ENCODE results near the gene UHRF1. TPM values are rescaled to one million over a fixed set of nuclear protein-coding genes. Genes with fewer than 3 reads are reported as not detected.
"Not testable (repeated sequence)": the region's sequence is repeated elsewhere in the genome, so short reads cannot be mapped to it uniquely, and the experiment has no call there.

UHRF1 gene
- total RNA-seq, 2 experiments from 2014 or later, result 149 to 154 TPM

GRCh38 chr19:4929186-4929585 lies 19.9 kb downstream of the UHRF1 start:
- Mint-ChIP-seq H3K36me3 (peaks cover 37% of the 10 kb centered on the region), H3K4me3 (no peak overlapping the region), H3K9me3 (ENCODE audit: low read depth) (no peaks in the 10 kb centered on the region), H3K4me1 (peaks cover 5% of the 10 kb centered on the region), H3K27me3 (no peaks in the 10 kb centered on the region), H3K27ac (no peak overlapping the region)
- no peak for ATAC-seq
- CTCF ChIA-PET, result no interaction called here
- DNase-seq, result no peak

- CTCF ChIA-PET, result no interaction called here
These were observed 21.4 kb downstream of the UHRF1 start for GRCh38 chr19:4930664-4931063.

DNA sequence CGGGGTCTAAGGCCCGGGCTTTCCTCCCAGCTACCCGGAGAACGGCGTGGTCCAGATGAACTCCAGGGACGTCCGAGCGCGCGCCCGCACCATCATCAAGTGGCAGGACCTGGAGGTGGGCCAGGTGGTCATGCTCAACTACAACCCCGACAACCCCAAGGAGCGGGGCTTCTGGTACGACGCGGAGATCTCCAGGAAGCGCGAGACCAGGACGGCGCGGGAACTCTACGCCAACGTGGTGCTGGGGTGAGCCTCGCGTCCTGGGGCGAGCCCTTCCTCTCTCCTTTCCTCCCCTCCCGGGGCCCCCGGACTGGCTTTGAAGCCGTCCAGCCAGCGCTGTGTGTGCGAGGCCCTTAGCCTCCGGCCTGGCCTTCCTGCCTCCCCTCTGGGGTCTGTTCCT lies 23.4 kb downstream of the UHRF1 start:
- Mint-ChIP-seq H3K27me3 (no peaks in the 10 kb centered on the region), H3K27ac (no peak overlapping the region), H3K4me3 (no peak overlapping the region), H3K9me3 (ENCODE audit: low read depth) (no peaks in the 10 kb centered on the region), H3K4me1 (no peaks in the 10 kb centered on the region), H3K36me3 (peaks cover 54% of the 10 kb centered on the region)
- DNase-seq (no peak), ATAC-seq (no peak)
- CTCF ChIA-PET, result no interaction called here

More at GRCh38 chr19:4930664-4931063, 21.4 kb downstream of the UHRF1 start:
- no peaks in the 10 kb centered on the region for H3K9me3 Mint-ChIP-seq (ENCODE audit: low read depth)
- peaks cover 45% of the 10 kb centered on the region for H3K36me3 Mint-ChIP-seq
- no peak for ATAC-seq
- H3K4me3 Mint-ChIP-seq, result no peak overlapping the region
- no peaks in the 10 kb centered on the region for H3K27me3 Mint-ChIP-seq
- peaks cover 1% of the 10 kb centered on the region for H3K4me1 Mint-ChIP-seq
- DNase-seq, result no peak
- no peak overlapping the region for H3K27ac Mint-ChIP-seq

DNA sequence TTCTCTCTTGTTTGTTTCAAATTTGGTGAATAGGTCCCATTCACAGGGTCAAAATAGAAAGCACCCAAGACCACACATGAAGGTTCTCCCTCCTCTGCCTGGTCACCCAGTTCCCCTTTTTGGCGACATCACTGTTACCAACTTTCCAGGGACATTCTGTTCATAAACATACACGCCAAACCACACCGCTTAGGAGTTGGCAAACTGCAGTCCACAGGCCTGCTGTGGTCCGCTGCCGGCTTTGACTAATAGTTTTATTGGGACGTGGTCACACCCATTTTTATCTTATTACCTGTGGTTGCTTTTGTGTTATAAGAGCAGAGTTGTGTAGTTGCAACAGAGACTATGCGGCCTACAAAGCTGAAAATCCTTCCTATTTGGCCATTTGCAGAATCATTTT lies 24.2 kb downstream of the UHRF1 start:
- DNase-seq (no peak), ATAC-seq (no peak)
- Mint-ChIP-seq H3K4me3 (no peak overlapping the region), H3K27ac (no peak overlapping the region), H3K27me3 (no peaks in the 10 kb centered on the region), H3K36me3 (peaks cover 60% of the 10 kb centered on the region), H3K9me3 (ENCODE audit: low read depth) (no peaks in the 10 kb centered on the region), H3K4me1 (no peaks in the 10 kb centered on the region)
- CTCF ChIA-PET, result interaction anchor here (0.7 kb wide), 1 partner anchor 104 kb away, joined by 3 read pairs; no protein-coding TSS in a partner anchor

GRCh38 chr19:4935444-4935843 lies 26.1 kb downstream of the UHRF1 start:
- no peak for ATAC-seq
- Mint-ChIP-seq H3K27me3 (no peaks in the 10 kb centered on the region), H3K36me3 (peaks cover 59% of the 10 kb centered on the region), H3K4me1 (no peaks in the 10 kb centered on the region), H3K9me3 (ENCODE audit: low read depth) (no peaks in the 10 kb centered on the region), H3K27ac (no peak overlapping the region), H3K4me3 (no peak overlapping the region)
- CTCF ChIA-PET, result interaction anchor here (1.1 kb wide), 1 partner anchor 62 kb away, joined by 3 read pairs; no protein-coding TSS in a partner anchor
- no peak for DNase-seq

DNA sequence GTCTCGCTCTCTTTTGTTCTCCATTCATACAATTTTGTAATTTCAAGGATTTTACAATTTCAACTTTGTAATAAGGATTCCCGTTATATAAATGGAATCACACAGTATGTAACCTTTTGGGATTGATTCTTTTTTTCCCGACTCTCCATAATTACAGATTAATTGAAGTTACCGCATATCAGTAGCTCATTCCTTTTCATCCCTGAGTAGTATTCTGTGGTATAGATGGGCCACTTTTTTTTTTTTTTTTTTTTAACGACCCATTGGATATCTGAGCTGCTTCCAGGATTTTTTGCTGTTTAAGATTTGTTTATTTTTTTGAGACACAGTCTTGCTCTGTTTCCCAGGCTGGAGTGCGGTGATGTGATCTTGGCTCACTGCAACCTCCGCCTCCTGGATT lies 27.8 kb downstream of the UHRF1 start:
- CTCF ChIA-PET, result interaction anchor here (1.1 kb wide), 1 partner anchor 11 kb away, joined by 3 read pairs; no protein-coding TSS in a partner anchor
- no peak overlapping the region for H3K4me3 Mint-ChIP-seq
- no peak for DNase-seq
- no peak overlapping the region for H3K27ac Mint-ChIP-seq
- H3K36me3 Mint-ChIP-seq, result peaks cover 56% of the 10 kb centered on the region
- H3K4me1 Mint-ChIP-seq, result no peaks in the 10 kb centered on the region
- H3K27me3 Mint-ChIP-seq, result no peaks in the 10 kb centered on the region
- no peaks in the 10 kb centered on the region for H3K9me3 Mint-ChIP-seq (ENCODE audit: low read depth)
- ATAC-seq, result no peak

DNA sequence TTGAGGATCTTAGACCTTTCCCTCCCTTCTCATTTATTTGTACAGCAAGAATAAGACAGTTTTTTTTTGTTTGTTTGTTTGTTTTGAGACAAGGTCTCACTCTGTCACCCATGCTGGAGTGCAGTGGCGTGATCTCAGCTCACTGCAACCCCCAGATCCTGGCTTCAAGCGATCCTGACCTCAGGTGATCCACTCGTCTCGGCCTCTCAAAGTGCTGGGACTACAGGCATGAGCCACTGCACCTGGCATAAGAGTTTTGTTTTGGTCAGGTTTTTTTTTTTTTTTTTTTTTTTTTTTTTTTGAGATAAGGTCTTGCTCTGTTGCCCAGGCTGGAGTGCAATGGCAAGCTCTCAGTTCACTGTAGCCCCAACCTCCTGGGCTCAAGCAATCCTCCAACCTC lies 29.2 kb downstream of the UHRF1 start:
- CTCF ChIA-PET; H3K9me3 Mint-ChIP-seq (ENCODE audit: low read depth); ATAC-seq; H3K4me3 Mint-ChIP-seq; DNase-seq; H3K4me1 Mint-ChIP-seq; H3K27me3 Mint-ChIP-seq; H3K27ac Mint-ChIP-seq: not testable (repeated sequence)
- peaks cover 49% of the 10 kb centered on the region for H3K36me3 Mint-ChIP-seq

- no peaks in the 10 kb centered on the region for H3K4me1 Mint-ChIP-seq
- H3K4me3 Mint-ChIP-seq, result no peak overlapping the region
- H3K36me3 Mint-ChIP-seq, result peaks cover 47% of the 10 kb centered on the region
- ATAC-seq (no peak), DNase-seq (no peak)
- no peaks in the 10 kb centered on the region for H3K27me3 Mint-ChIP-seq
- no peak overlapping the region for H3K27ac Mint-ChIP-seq
- CTCF ChIA-PET, result interaction anchor here (1.0 to 1.2 kb wide), 2 partner anchors 27 to 92 kb away, joined by 3 to 4 read pairs; no protein-coding TSS in a partner anchor
- no peaks in the 10 kb centered on the region for H3K9me3 Mint-ChIP-seq (ENCODE audit: low read depth)
These were observed 30.2 kb downstream of the UHRF1 start for GRCh38 chr19:4939466-4939865.

DNA sequence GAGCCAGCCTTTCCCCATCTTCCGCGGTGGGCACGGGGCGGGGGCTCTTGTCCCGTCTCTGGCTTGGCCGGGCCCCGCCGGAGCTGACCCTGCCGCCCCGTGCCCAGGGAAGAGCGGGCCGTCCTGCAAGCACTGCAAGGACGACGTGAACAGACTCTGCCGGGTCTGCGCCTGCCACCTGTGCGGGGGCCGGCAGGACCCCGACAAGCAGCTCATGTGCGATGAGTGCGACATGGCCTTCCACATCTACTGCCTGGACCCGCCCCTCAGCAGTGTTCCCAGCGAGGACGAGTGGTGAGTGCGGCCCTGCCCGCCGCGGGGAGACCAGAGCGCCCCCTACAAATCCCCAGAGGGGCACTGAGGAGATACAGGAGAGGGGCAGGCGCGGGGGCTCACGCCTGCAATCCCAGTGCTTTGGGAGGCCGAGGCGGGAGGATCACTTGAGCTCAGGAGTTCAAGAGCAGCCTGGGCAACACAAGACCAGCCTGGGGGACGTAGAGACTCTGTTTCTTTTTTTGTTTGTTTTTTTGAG lies 32.4 kb downstream of the UHRF1 start:
- H3K4me3 Mint-ChIP-seq; H3K9me3 Mint-ChIP-seq (ENCODE audit: low read depth); H3K27me3 Mint-ChIP-seq; H3K4me1 Mint-ChIP-seq; CTCF ChIA-PET; ATAC-seq; DNase-seq; H3K27ac Mint-ChIP-seq: not testable (repeated sequence)
- H3K36me3 Mint-ChIP-seq, result peaks cover 47% of the 10 kb centered on the region

DNA sequence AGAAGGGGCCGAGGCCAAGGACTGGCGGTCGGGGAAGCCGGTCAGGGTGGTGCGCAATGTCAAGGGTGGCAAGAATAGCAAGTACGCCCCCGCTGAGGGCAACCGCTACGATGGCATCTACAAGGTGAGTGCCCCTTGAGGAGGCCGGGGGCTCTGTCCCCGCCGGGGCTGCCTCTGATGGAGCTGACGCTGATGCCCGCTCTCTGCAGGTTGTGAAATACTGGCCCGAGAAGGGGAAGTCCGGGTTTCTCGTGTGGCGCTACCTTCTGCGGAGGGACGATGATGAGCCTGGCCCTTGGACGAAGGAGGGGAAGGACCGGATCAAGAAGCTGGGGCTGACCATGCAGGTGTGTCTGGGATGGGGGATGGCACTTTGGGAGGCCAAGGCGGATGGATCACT lies 41.3 kb downstream of the UHRF1 start:
- H3K27me3 Mint-ChIP-seq; DNase-seq; H3K9me3 Mint-ChIP-seq (ENCODE audit: low read depth); CTCF ChIA-PET; H3K4me3 Mint-ChIP-seq; ATAC-seq; H3K27ac Mint-ChIP-seq; H3K4me1 Mint-ChIP-seq: not testable (repeated sequence)
- peaks cover 55% of the 10 kb centered on the region for H3K36me3 Mint-ChIP-seq

DNA sequence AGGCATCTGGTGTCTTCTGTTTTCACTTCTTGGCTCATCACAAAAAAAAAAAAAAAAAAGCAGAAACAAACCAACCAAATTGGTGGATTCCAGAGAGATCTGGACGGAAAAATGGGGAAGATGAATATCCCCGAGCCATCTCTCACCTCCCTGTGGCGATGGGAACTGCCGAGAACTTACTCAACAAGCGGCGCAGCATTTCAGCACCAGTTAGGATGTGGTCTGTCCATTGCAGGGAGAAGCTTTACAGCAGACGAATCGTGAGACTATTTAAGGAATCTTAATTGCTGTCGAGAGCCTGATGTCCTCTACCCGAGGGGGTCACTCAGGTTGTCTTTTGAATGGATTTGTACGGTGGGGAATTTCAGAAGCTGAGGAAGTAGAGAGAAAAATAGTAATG lies 42.4 kb downstream of the UHRF1 start:
- CTCF ChIA-PET, result interaction anchor here (0.7 to 1.6 kb wide), 3 partner anchors 17 to 968 kb away, joined by 3 read pairs; no protein-coding TSS in a partner anchor
- no peaks in the 10 kb centered on the region for H3K4me1 Mint-ChIP-seq
- H3K27ac Mint-ChIP-seq, result no peak overlapping the region
- peaks cover 49% of the 10 kb centered on the region for H3K36me3 Mint-ChIP-seq
- DNase-seq, result no peak
- no peak overlapping the region for H3K4me3 Mint-ChIP-seq
- no peaks in the 10 kb centered on the region for H3K9me3 Mint-ChIP-seq (ENCODE audit: low read depth)
- H3K27me3 Mint-ChIP-seq, result no peaks in the 10 kb centered on the region
- no peak for ATAC-seq

DNA sequence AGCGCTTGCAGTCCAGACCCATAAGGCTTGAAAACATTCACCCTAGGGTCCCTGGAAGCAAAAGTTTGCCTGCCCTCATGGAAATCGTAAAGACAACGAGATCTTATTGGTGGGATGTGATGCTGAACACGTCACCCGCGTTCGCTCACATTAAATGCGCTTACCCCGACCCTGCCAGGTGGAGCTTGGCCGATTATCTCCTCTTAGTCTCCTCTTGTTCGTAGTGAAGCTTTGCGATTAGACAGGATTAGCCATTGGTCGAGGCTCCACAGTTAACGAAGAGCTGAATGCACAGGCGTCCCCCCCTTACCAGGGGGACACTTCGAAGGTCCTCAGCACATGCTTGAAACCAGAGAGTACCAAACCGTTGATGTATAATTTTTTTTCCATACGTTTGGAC lies 43.6 kb downstream of the UHRF1 start:
- Mint-ChIP-seq H3K27ac (no peak overlapping the region), H3K4me1 (no peaks in the 10 kb centered on the region), H3K9me3 (ENCODE audit: low read depth) (no peaks in the 10 kb centered on the region), H3K36me3 (peaks cover 45% of the 10 kb centered on the region), H3K4me3 (no peak overlapping the region), H3K27me3 (no peaks in the 10 kb centered on the region)
- ATAC-seq (no peak), DNase-seq (no peak)
- CTCF ChIA-PET, result interaction anchor here (1.6 kb wide), 1 partner anchor 15 kb away, joined by 3 read pairs; no protein-coding TSS in a partner anchor

DNA sequence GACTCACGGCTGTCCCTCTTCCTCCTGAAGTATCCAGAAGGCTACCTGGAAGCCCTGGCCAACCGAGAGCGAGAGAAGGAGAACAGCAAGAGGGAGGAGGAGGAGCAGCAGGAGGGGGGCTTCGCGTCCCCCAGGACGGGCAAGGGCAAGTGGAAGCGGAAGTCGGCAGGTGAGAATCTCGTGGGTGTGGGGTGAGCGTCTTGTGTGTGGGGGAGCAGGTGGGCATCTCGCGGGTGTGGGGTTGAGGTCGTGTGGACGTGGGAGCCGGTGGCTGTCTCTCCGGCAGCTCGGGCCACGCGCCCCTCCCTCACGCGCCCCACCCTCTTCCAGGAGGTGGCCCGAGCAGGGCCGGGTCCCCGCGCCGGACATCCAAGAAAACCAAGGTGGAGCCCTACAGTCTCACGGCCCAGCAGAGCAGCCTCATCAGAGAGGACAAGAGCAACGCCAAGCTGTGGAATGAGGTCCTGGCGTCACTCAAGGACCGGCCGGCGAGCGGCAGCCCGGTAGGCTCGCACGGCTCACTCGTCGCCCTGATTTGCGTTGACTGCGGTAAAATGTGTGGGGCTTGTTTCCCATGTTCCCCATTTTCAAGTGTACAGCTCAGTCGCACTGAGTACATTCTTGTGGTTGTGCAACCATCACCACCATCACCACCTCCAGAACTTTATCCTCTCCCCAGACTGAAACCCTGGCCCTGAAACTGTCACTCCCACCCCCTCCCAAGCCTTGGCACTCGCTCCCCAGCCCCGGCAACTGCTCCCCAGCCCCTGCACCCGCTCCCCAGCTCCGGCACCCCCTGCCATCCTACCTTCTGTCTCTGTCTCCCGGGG lies 45.2 kb downstream of the UHRF1 start:
- CTCF ChIA-PET; ATAC-seq; H3K4me1 Mint-ChIP-seq; H3K4me3 Mint-ChIP-seq; H3K27me3 Mint-ChIP-seq; H3K9me3 Mint-ChIP-seq (ENCODE audit: low read depth); DNase-seq: not testable (repeated sequence)
- Mint-ChIP-seq H3K36me3 (peaks cover 40% of the 10 kb centered on the region), H3K27ac (peak overlapping the region; percentile 57)

DNA sequence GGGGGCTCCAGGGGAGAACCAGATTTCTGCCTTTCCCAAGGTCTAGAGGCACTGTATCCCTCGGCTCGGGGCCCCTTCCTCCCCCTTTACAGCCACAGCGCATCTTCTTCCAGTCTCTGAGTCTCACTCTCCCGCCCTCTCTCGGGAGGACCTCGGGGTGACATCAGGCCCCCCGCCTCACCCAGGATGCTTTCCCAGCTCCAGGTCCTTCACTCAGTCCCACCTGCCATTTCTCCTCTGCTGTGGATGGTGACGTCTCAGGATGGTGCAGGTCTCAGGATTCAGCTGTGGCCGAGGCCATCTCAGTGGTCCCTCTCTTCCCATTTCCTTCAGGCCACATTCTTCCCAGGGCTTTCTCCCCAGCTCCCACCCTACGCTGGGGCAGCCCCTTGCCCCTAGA lies 46.0 kb downstream of the UHRF1 start:
- no peak overlapping the region for H3K4me3 Mint-ChIP-seq
- no peak for DNase-seq
- ATAC-seq, result no peak
- H3K36me3 Mint-ChIP-seq, result peaks cover 44% of the 10 kb centered on the region
- H3K27me3 Mint-ChIP-seq, result no peaks in the 10 kb centered on the region
- CTCF ChIA-PET, result no interaction called here
- H3K9me3 Mint-ChIP-seq (ENCODE audit: low read depth), result no peaks in the 10 kb centered on the region
- no peaks in the 10 kb centered on the region for H3K4me1 Mint-ChIP-seq
- H3K27ac Mint-ChIP-seq, result no peak overlapping the region

Measured in activated CD8-positive, alpha-beta memory T cell treated with anti-CD3 and anti-CD28 coated beads, Interleukin-2, amount 10 ng/mL, durations not matched to agents 7 days and 5 days (primary cell).